HCT116 (cell line): ENCODE results near the gene LZTR1. TPM values are rescaled to one million over a fixed set of nuclear protein-coding genes. Genes with fewer than 3 reads are reported as not detected.

Source experiments
- ATAC-seq: fragments of 200-7000 bp; cut with Tn5 transposase; 2 replicates; pipeline ENCODE4 v1.9.1; 2020; ENCODE audit warnings: mild to moderate bottlenecking, moderate library complexity
- BruUV-seq: library from RNA; stranded (reverse); fragments of 400-500 nt; replicated peaks from 2 replicates; lab custom pipeline; 2021; lab: Mats Ljungman, UMichigan
- CTCF ChIA-PET: fragments of 300-600 bp; sonication (Branson Sonifier 250); formaldehyde crosslinking; loops from one replicate; lab custom pipeline; 2021; ENCODE audit warnings: antibody characterized with exemption; lab: Charles Lee
- POLR2A ChIA-PET: fragments of 300-600, 350-600 bp; sonication (Branson Sonifier 250); formaldehyde crosslinking; loops from one replicate; lab custom pipeline; 2021; ENCODE audit warnings: antibody characterized with exemption; lab: Charles Lee
- RAD21 ChIA-PET, 2 experiments: fragments of 300-600 bp; sonication (Branson Sonifier 250); formaldehyde crosslinking; loops; one replicate each; lab custom pipeline; 2023; ENCODE audit warnings: low total read pairs in 2 of 2; ENCODE audit not compliant: uncharacterized antibody in 2 of 2, unreplicated experiment in 2 of 2, low non-redundant PET in 1 of 2; lab: Charles Lee
- DNase-seq: peaks from one replicate; pipeline ENCODE4 v3.0.0-alpha.2; 2010; ENCODE audit warnings: low read depth, low spot score
- H2AFZ ChIP-seq: fragments of 200-600 bp; shearing (Covaris generic), sonication (generic); 2 replicates; pipeline ENCODE4 v1.6.1; 2017; ENCODE audit warnings: low read depth, mixed run types, mixed read lengths, antibody characterized with exemption, low read length; ENCODE audit not compliant: poor library complexity, severe bottlenecking
- H3K27ac ChIP-seq: 2 replicates; pipeline ENCODE4 v1.5.1; 2012; ENCODE audit warnings: low read depth, low read length
- H3K27me3 ChIP-seq: fragments of 200-600 bp; sonication (generic); 2 replicates; pipeline ENCODE4 v1.6.1; 2016; ENCODE audit warnings: mixed run types, low read length, mixed read lengths; ENCODE audit not compliant: insufficient read depth
- H3K36me3 ChIP-seq, 2 experiments: fragments of 200-500 bp in 1 of 2; fragments of 200-600 bp in 1 of 2; sonication (Bioruptor generic) in 1 of 2; sonication (generic) in 1 of 2; 2 replicates each; pipeline versions ENCODE4 v1.5.1 to v1.6.1; 2014 to 2016; ENCODE audit warnings: low read length in 2 of 2, inconsistent platforms in 1 of 2, mixed read lengths in 1 of 2, mixed run types in 1 of 2; ENCODE audit not compliant: insufficient read depth in 2 of 2, control insufficient read depth in 1 of 2
- H3K4me1 ChIP-seq, 2 experiments: fragments of 200-600 bp in 1 of 2; sonication (generic) in 1 of 2; 2 replicates each; pipeline versions ENCODE4 v1.5.1 to v1.6.1; 2012 to 2017; ENCODE audit warnings: low read length in 2 of 2, inconsistent platforms in 1 of 2, mild to moderate bottlenecking in 1 of 2, mixed read lengths in 1 of 2, mixed run types in 1 of 2, moderate library complexity in 1 of 2; ENCODE audit not compliant: insufficient read depth in 2 of 2, control insufficient read depth in 1 of 2
- H3K4me2 ChIP-seq: fragments of 200-600 bp; sonication (generic); 2 replicates; pipeline ENCODE4 v1.6.1; 2017; ENCODE audit warnings: mixed run types, low read length, mixed read lengths
- H3K4me3 ChIP-seq, 2 experiments: fragments of 200-600 bp in 1 of 2; sonication (generic) in 1 of 2; replicated peaks in 1 of 2; 2 replicates each; pipeline ENCODE4 v1.5.1; 2011 to 2016; ENCODE audit warnings: low read length in 2 of 2, control low read depth in 1 of 2, low read depth in 1 of 2, mild to moderate bottlenecking in 1 of 2, mixed read lengths in 1 of 2, mixed run types in 1 of 2
- H3K79me2 ChIP-seq: fragments of 200-600 bp; sonication (generic); 2 replicates; pipeline ENCODE4 v1.6.1; 2017; ENCODE audit warnings: mild to moderate bottlenecking, mixed run types, low read length, moderate library complexity, mixed read lengths; ENCODE audit not compliant: insufficient read depth
- H3K9ac ChIP-seq: fragments of 200-600 bp; sonication (generic); 2 replicates; pipeline ENCODE4 v1.6.1; 2016; ENCODE audit warnings: low read length, mixed read lengths
- H3K9me2 ChIP-seq: fragments of 200-600 bp; sonication (generic), shearing (Covaris generic); 2 replicates; pipeline ENCODE4 v1.6.1; 2017; ENCODE audit warnings: mixed run types, mild to moderate bottlenecking, moderate library complexity; ENCODE audit not compliant: insufficient read depth
- H3K9me3 ChIP-seq, 2 experiments: fragments of 200-500 bp in 1 of 2; fragments of 200-600 bp in 1 of 2; sonication (Bioruptor generic) in 1 of 2; sonication (generic) in 1 of 2; 2 replicates each; pipeline ENCODE4 v1.6.1; 2014 to 2017; ENCODE audit warnings: low read length in 2 of 2, mixed read lengths in 2 of 2, inconsistent platforms in 1 of 2, low read depth in 1 of 2, mild to moderate bottlenecking in 1 of 2, mixed run types in 1 of 2, moderate library complexity in 1 of 2; ENCODE audit not compliant: control insufficient read depth in 1 of 2, insufficient read depth in 1 of 2
- H4K20me1 ChIP-seq: fragments of 200-600 bp; sonication (generic), shearing (Covaris generic); 2 replicates; pipeline ENCODE4 v1.6.1; 2017; ENCODE audit warnings: mixed run types, mild to moderate bottlenecking, moderate library complexity; ENCODE audit not compliant: insufficient read depth
- ATF3 ChIP-seq: IDR thresholded peaks from 2 replicates; pipeline ENCODE4 v1.6.1; 2012
- CTCF ChIP-seq, 3 experiments: fragments of 200-600 bp in 1 of 3; sonication (generic) in 1 of 3; IDR thresholded peaks in 2 of 3; conservative IDR thresholded peaks in 1 of 3; 2 replicates each; pipeline ENCODE4 v1.5.1; 2012 to 2017; ENCODE audit warnings: low read depth in 2 of 3, low read length in 2 of 3, antibody characterized with exemption in 1 of 3, borderline replicate concordance in 1 of 3, control low read depth in 1 of 3, mild to moderate bottlenecking in 1 of 3, mixed read lengths in 1 of 3, mixed run types in 1 of 3, moderate library complexity in 1 of 3; ENCODE audit not compliant: insufficient read depth in 1 of 3
- EGR1 ChIP-seq: IDR thresholded peaks from 2 replicates; pipeline ENCODE4 v1.6.1; 2012; ENCODE audit warnings: low read depth
- EZH2phosphoT487 ChIP-seq: fragments of 200-600 bp; IDR thresholded peaks from 2 replicates; pipeline ENCODE4 v1.6.1; 2018; ENCODE audit warnings: antibody characterized with exemption, borderline replicate concordance
- FOSL1 ChIP-seq: IDR thresholded peaks from 2 replicates; pipeline ENCODE4 v1.6.1; 2012; ENCODE audit warnings: low read depth
- JUND ChIP-seq: IDR thresholded peaks from 2 replicates; pipeline ENCODE4 v1.6.1; 2012
- MAX ChIP-seq: IDR thresholded peaks from 2 replicates; pipeline ENCODE4 v1.6.1; 2012
- POLR2A ChIP-seq: IDR thresholded peaks from 2 replicates; pipeline ENCODE4 v1.7.0; 2011; ENCODE audit warnings: borderline replicate concordance; ENCODE audit not compliant: insufficient read depth, insufficient read length; ENCODE audit errors: extremely low read depth
- POLR2AphosphoS5 ChIP-seq: IDR thresholded peaks from 2 replicates; pipeline ENCODE4 v1.6.1; 2011; ENCODE audit warnings: mild to moderate bottlenecking, low read depth, low read length, moderate library complexity
- RAD21 ChIP-seq: IDR thresholded peaks from 2 replicates; pipeline ENCODE4 v1.6.1; 2012; ENCODE audit warnings: low read depth, mild to moderate bottlenecking
- SP1 ChIP-seq: IDR thresholded peaks from 2 replicates; pipeline ENCODE4 v1.6.1; 2012; ENCODE audit warnings: low read depth
- SRF ChIP-seq: IDR thresholded peaks from 2 replicates; pipeline ENCODE4 v1.6.1; 2012; ENCODE audit warnings: low read depth
- ZBTB33 ChIP-seq: IDR thresholded peaks from 2 replicates; pipeline ENCODE4 v1.6.1; 2011; ENCODE audit warnings: mild to moderate bottlenecking, low read length, moderate library complexity; ENCODE audit not compliant: insufficient replicate concordance; ENCODE audit errors: extremely low read depth
- ZFX ChIP-seq: fragments of 450-650 bp; IDR thresholded peaks from 2 replicates; pipeline ENCODE4 v1.6.1; 2017
- intact Hi-C: fragments of 100-400 bp; cut with micrococcal nuclease; formaldehyde crosslinking; loops from 2 replicates; pipeline ENCODE4 v1.10.0; 2022
- total RNA-seq: library from RNA; stranded (reverse); gene quantifications from one replicate; pipeline ENCODE4 v1.2.1, GENCODE V29; 2021; ENCODE audit not compliant: unreplicated experiment

LZTR1 gene
- total RNA-seq, 1 experiment from 2014 or later, result 56.5 TPM

- DNase-seq (no peak), ATAC-seq (no peak)
- no peaks in the 10 kb centered on the region for H3K9me2 ChIP-seq
- H3K36me3 ChIP-seq, result peaks cover 4 to 9% of the 10 kb centered on the region in 2 experiments; a peak in 1 of 4 replicates
- peaks cover 6 to 17% of the 10 kb centered on the region in 2 experiments; a peak in 2 of 4 replicates for H3K4me1 ChIP-seq
- H3K9ac ChIP-seq, result no peak overlapping the region
- intact Hi-C loops, result no loop called here
- H3K4me3 ChIP-seq, result no peak overlapping the region
- H3K27me3 ChIP-seq, result no peaks in the 10 kb centered on the region
- H3K79me2 ChIP-seq, result peaks cover 24% of the 10 kb centered on the region
- ChIA-PET POLR2A (no interaction called here), RAD21 (no interaction called here), CTCF (no interaction called here)
- no peaks in the 10 kb centered on the region for H4K20me1 ChIP-seq
- BruUV-seq, result no TSS peak
- H3K4me2 ChIP-seq, result no peak overlapping the region
- no peak overlapping the region for H2AFZ ChIP-seq
- TF ChIP-seq MAX (no peak), POLR2AphosphoS5 (no peak), SP1 (no peak), POLR2A (no peak), ATF3 (no peak), JUND (no peak), CTCF (IDR thresholded peaks at IDR 0.05 in 2 of 3, conservative IDR thresholded peaks at IDR 0.05 in 1 of 3; ENCODE audit: borderline replicate concordance in 1 of 3, insufficient read depth in 1 of 3, low read depth in 2 of 3, low read length in 2 of 3) (no peak), FOSL1 (no peak), RAD21 (no peak), EZH2phosphoT487 (no peak), EGR1 (no peak), ZFX (no peak), ZBTB33 (no peak), SRF (no peak)
- no peak overlapping the region for H3K27ac ChIP-seq
- no peaks in the 10 kb centered on the region for H3K9me3 ChIP-seq
These were observed 3.6 kb downstream of the LZTR1 start for GRCh38 chr22:20985720-20986119.
